Measurements from ENCODE around the gene UNC13A.
A peak's percentile ranks its signal among the peaks of the same experiment; 100 is the strongest.

The UNC13A gene

DNA sequence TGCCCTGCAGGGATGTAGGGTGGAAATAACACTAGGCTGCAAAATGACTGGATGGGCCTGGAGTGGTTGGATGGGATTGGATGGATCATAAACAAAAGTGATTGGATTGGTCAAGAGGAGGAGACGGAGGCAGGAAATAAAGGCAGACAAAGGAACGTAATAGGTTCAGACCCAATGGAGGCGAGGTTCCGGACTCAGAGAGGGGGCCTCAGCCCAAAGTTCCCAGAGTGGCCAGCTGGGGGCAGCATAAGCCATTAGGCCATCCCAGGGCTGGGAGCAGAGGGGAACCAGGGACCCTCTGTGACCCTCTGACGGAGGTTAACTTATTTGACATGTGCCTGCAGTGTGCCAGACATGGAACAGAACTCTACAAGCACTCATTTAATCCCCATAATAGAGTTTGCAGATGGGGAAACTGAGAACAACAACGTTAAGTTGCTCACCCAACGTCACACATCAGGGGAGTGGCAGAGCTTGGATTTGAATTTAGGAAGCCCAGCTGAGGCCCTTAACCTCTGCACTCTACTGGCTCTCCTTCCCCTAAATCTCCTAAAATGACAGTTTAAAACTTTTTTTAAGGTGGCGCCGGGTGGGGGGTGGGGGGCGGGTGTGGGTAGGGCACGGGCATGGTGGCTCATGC, 15.8 kb upstream of the UNC13A start:
- DNase-seq: peak; percentile 6

DNA sequence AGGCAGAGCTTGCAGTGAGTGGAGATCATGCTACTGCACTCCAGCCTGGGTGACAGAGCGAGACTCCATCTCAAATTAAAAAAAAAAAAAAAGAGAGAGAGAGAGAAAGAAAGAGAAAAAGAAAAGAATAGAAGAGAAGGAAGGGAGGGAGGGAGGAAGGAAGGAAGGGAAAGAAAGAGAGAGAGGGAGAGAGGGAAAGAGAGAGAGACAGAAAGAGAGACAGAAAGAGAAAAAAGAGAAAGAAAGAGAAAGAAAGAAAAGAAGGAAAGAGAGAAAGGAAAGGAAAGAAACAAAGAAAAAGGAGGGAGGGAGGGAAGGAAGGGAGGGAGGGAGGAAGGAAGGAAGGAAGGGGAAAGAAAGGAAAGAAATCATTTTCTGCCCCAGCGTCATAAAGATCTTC, 7.0 kb upstream of the UNC13A start:
- DNase-seq: no peak

DNA sequence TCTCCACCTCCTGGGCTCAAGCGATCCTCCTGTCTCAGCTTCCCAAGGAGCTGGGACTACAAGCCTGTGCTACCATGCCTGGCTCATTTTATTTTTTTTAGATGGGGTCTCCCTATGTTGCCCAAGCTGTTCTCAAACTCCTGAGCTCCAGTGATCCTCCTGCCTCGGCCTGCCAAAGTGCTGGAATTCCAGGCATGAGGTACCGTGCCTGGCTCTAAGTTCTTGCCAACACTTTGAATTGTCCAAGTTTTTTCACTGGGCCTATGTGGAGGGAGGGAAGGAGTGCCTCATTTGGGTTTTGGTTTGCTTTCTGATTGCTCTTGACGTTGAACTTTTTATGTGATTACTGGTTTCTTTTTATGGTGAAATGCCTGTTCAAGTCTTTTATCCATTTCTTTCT, 4.4 kb upstream of the UNC13A start:
- no peak for DNase-seq

DNA sequence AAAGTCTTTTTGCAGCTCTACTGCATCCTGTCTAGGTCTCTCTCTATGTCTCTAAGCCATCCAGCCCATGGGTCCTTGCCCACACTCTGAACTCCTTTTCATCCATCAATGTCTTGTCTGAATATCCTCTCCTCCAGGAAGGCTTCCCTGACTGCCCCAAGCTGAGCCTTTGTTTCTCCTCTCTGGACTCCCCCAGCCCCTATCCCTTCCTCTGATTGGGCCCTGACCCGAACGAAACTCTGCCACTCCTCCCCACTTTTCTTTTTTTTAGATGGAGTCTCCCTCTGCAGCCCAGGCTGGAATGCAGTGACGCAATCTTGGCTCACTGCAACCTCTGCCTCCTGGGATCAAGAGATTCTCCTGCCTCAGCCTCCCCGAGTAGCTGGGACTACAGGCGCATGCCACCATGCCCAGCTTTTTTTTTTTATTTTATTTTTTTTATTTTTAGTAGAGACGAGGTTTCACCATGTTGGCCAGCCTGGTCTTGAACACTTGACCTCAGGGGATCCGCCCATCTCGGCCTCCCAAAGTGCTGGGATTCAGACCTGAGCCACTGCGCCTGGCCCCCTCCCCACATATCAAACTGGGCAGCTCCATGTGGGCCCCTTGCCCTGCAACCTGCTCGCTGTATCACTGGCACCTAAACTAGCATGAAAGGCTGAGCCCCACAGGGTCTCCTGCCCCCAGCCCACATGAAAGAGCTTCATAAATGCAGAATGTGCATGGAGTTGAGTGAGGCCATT, 870 bp upstream of the UNC13A start:
- DNase-seq: no peak

DNA sequence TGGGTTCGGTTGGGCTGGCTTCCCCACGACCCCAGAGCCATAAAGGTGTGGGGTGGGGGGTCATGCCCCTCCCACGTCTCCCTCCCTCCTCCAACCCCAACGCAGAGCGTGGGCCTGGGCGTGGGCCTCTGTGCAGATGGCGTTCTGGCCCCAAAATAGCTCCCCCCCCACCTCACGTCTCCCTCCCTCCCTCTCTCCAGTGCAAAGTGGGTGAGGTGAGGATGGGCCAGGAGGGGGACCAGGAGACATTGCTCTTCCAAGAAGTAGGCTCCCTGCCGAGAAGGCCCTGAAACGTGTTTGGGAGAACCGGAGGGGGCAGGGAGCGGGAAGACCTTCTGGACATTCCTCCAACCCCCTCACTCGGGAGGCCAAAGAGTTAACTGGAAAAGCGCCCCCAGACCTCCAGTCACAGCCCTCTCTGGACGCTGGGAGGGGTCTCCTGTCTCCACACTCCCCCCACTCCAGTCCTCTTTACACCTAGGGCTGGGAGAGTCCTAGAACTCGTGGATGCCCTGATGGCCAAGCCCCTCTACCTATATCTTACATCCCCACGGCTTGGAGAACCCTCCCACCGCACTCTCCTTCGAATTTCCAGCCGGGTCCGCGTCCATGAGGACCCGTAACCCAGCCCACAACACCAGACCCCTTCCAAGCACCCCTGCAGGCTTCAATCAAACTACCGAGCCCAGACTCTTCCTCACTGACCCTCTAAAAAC, 855 bp downstream of the UNC13A start:
- no peak for DNase-seq

DNA sequence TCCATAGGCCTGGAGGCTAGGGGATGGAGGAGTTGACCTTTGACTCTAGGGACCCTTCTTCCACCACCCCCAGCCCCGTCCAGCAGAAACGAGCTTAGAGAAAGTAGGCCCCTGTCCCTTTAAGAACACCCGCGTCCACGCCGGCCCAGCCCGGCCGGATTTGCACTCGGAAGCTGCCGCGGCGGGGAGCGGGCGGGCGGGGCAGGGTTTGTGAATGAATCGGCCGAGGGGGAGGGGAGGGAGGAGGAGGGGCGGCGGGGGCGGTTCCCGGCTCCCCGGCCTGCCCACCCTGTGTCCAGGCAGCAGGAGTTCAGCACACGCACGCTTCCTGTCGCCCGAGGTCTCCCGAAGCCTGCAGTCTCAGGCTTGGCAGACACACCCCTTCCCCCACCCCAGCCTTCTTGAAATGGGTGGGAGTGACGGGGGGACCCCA, 1.5 kb downstream of the UNC13A start:
- peak; percentile 20 for DNase-seq

DNA sequence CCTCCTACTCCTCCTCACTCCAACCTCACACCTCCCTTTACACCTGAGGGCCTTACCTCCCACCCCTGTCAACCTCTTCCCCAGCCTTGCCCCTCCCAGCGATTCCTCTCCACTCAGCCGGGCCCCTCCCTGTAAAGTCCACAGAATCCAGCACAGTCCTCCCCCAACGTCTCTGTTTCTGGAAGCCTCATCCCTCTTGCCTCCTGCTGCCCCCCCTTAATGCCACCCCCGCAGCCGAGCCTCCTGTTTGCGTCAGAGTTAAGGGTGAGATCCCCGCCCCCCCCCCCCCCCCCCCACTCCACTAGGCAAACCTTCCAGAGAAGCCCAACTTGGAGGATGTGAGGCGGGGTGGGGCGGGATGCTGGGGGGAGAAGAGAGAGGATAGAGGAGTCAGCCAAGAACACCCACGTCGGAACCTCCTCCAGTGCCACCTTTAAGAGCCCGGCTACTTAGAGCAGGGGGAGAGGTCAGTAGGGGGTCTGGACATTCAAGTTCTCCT, 2.1 kb downstream of the UNC13A start:
- peak; percentile 17 for DNase-seq

DNA sequence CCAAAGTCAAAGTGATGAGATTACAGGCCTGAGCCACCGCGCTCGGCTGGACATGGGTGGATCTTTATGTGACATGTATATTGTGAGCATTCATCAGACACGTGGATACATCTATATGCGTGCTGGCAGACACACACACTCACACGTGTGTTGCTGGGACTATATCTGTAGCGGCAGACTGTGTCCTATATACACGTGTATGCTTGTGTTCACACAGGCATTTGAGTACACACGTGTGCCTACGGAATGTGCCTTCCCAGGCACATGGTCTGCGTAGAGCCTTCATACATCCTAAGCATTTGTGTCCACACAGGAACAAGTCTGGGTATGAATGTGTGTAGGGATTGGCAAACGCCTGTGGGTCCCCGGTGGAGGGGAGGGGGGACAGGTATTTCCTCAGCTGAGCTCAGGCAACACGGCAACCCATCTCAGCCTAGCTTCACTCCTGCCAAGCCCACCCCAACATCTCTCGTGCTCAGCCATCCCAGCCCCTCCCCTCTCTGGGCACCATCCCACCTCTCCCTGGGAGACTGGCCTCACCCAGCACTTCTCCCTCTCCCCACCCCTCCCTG, 2.6 kb downstream of the UNC13A start:
- DNase-seq: no peak

DNA sequence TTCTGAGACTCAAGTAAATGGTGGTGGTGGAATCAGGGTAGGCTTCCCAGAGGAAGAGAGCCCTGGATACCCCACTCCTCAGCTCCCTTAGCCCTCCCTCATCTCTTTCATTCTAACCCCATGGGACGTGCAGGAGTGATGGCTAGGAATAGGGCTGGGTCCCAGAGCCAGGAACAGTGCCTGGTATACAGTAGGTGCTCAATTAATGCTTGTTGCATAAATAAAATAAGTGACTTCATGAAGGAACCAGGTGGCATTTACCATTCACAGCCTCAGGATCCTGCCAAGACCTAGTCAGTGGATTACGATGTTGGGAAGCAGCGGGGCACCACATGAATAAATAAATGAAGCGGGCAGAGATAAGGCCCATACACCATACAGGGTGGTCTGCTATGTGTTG, 3.9 kb downstream of the UNC13A start:
- DNase-seq: no peak

DNA sequence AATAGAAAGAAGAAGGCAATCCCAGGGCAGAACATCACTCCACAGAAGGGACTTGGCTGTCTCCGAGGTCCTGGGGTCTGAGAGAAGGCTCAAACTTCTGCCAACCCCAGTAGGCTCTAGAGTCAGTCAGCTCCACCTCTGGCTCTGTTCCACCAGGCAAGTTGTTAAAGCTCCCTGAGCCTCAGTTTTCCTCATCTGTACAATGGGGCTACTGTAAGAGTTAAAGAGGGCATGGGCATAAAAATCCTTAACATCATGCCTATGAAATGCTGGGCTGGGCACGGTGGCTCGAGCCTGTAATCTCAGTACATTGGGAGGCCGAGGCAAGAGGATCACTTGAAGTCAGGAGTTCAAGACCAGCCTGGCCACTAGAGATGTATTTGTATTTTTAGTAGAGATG, 5.1 kb downstream of the UNC13A start:
- DNase-seq: no peak

DNA sequence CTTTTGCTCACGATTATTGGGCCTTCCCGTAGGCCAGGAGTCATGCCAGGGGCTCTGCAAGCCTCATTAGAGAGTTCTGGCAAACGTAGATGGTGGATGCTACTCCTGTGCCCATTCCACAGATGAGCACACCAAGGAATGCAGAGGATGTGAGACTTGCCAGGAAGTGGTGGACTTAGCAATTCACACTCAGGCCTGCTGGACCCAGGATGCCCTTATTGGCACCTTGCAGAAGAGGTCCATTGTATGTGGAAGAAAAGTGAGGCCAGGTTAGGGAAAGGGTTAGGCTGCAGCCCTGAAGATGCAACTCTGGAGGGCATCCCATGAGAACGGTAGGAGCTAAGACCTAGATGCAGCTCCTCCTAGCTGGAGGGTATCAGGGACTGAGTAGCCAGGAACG, 5.9 kb downstream of the UNC13A start:
- DNase-seq: no peak

DNA sequence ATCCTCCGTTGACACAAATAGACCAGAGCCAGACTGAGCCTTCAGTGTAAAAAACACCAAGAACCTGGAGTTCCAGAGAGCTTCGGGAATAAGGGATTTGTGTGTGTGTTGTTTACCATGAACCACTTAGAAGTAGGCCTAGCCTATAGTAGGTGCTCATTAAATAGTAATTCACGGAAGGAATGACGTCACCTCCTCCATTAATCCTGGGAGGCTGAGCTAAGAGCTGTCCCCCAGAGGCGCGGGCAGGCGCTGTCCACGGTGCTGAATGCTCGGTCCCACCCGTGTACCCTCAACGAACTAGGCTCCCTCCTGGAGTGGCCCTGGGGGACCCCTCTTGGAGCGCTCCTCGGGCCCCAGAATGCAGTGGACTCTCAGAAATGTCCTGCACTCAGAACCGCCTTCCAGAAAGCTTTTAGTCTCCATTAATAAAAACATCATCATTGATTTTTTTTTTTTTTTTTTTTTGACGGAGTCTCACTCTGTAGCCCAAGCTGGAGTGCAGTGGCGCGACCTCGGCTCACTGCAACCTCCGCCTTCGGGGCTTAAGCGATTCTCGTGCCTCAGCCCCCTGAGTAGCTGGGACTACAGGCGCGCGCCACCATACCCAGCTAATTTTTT, 6.5 kb downstream of the UNC13A start:
- DNase-seq: peak; percentile 35

DNA sequence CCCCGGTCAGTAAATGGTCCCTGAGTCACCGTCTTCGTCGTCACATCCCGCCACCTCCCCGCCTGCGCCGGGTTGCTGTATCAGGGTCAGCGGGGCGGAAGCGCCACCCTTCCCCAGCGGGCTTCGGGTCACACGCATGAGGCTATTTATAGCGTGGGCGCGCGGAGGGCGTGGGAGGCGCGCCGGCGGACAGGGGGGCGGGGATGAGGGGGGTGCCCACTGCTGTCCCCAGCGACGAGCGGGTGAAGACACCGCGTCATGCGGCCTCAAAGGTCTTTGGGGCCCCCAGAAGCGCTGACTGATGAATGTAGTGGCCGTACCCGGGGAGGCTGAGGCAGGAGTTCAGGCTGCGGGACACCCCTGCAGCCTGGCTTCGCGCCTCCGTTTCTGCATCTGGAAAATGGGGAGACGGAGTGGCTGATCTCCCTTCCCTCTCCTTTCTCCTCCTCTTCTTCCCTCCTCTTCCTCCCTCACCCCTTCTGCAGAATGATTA, 7.9 kb downstream of the UNC13A start:
- peak; percentile 34 for DNase-seq

DNA sequence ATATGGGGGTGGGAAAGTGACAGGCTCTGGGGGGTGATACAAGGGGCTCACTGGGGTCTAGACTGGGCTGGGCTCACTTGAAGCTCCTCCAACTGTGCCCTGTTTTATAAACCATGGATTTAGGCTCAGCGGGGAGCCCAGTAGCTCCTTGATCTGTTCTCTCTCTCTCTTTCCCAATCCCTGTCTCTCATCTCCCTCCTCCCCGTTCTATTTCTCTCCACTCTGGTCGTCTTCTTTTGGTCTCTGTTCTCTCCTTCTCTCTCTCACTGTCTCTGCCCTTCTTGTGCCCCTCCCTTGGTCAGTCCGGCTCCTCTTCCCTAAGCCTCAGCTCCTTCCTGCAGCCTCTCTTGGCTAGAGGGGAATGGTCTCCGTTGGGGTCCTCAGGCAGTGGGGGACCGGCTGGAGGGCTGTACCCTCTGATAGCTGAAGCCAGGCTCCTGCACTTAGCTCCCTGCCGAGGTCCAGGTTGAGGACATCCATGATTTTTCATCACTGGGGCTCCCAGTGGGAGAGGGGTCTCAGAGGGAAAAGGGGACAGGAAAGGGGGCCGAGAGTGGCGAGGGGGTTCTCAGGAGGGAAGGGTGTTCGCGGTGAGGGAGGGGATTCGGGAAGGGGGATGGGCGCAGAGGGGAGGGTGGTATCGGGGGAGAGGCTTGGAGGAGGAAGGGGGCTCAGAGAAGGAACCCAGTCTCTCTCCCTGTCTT, 8.5 kb downstream of the UNC13A start:
- no peak for DNase-seq

DNA sequence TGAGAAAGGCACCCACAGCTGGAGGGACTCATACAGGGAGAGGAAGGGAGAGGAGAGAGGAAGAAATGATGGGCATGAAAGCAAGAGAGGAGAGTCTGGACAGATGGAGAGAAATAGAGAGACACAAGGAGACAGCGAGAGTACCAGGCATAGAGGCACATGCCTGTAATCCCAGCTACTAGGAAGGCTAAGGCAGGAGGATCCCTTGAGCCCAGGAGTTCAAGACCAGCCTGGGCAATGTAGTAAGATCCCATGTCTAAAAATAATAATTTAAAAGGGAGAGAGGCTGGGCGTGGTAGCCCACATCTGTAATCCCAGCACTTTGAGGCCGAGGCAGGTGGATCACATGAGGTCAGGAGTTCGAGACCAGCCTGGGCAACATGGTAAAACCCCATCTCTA, 9.3 kb downstream of the UNC13A start:
- no peak for DNase-seq

DNA sequence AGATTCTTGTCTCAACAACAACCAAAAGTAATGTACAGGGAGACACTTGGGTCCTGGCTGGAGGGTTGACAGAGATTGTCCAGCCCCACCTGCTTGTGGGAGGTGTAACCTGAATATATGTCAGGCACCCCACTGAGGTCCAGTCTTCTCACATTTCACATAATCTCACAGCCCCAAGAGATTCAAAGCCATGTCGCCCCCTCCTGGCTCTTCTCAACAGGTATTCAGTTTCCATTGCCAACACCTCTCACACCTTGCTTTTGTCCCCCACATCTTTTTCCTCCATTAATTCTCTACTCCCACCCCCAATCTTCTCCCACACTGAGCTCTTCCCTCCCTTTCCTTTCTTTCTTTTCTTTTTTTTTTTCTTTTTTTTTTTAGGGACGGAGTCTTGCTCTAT, 11.2 kb downstream of the UNC13A start:
- DNase-seq: no peak

DNA sequence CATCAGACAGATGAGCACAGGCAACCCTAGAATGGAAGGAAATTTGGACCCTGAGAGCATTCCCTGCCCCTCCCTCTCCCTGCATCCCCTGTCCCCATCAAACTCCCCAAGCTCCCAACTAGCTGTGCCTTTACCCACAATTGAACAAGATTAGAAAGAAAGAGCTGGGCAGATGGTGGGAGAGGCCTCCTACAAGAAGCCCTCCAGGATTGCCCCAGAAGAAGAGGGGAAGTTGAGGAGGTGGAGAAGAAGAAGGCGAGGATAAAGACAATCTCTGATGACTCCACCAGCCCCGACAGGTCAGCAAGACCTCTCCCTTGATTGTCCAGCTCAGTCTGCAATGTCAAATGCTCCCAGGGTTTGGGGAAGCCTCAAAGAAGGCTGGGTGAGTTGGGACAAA, 11.9 kb downstream of the UNC13A start:
- no peak for DNase-seq

DNA sequence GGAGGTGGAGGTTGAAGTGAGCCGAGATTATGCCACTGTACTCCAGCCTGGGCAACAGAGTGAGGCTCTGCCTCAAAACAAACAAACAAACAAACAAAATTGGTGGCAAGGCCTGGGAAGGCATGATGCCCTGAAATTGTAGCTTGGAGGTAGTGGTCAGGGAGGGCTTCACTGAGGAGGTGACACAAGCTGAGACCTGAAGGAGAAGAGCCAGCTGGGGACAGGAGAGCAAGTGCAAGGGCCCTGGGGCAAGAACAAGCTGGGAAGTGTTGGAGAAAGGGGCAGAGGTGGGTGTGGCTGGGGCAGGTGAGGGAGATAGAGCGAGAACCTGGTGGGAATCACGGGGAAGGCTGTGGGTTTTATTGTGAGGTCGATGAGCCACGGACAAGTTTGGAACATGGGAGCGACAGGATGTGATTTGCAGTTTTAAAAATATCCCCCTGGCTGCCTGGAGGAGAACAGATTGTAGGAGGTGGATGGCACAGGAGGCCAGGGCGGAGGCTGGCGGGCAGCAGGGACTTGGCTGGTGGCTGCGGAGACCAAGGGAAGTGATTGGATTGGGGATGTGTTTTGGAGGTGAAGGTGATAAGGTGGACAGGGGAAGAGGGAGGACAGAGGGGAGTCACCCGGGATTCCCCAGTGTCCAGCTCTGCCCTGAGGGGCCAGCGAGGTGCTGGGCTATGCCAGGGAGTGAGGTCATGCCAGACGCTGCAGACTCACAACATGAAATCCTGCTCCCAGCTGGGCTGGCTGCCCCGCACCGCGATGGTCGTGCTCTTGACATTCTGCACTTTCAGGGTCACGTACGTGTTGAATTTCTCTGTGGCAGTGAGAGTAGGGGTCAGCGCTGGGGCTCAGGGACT, 14.0 kb downstream of the UNC13A start:
- DNase-seq: no peak

DNA sequence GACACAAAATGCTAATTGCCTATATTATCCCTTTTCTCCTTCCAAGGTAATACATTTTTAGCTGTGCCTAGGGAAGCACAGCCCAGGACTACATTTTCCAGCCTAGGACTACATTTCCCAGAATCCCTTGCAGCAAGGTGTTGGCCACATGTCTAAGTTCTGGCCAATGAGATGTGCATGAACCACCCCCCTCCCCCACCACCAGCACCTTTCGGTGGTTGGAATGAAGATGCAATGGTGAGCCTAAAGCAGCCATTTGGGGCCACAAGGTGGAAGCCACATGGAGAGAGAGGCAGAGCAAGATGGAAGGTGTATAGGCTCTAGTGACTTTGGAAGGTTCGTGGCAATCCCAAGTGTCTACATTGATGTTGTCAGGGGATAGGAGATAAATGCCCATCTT, 16.2 kb downstream of the UNC13A start:
- DNase-seq: peak; percentile 11

DNA sequence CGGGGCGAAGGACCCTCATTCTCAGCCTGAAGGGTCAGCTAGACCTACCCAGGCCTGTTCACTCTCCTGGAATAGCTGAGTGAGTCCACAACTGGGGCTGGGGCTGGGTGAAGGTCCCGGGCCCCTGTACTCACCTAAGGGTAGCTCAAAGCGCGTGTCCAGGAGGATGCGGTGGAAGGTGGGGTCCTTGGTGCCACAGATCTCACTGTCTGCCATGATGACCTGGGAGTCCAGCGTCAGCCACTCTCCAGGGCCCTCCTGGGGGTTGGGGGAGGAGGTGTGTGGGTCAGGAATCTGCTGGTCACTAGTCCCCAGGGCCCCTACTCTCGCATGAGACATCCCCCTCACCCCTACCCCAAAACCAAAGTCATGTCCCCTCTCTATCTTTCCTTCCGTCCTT, 18.7 kb downstream of the UNC13A start:
- DNase-seq: no peak

DNA sequence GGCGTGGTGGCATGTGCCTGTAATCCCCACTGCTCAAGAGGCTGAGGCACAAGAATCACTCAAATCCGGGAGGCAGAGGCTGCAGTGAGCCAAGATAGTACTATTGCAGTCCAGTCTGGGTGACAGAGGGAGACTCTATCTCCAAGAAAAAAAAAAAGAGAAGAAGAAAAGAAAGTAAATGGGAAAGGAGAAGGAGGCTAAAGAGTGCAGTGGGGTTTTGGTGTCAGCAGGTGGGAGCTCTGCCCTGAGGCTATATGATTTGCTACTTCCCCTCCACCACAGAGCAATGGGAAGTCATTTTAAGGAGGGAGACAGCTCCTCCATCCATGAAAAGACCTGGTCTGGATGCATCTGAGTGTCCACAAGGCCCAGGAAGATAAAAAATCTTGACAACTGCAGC, 23.1 kb downstream of the UNC13A start:
- no peak for DNase-seq
